T-helper 2 cell treated with Interferon-gamma antibody and Interleukin-4, amounts not matched to agents 5 μg/mL and 100 μg/mL, for 36 hours (primary cell): Measurements from ENCODE around the gene NEK4.

Experiments
- DNase-seq: peaks from one replicate; pipeline ENCODE4 v3.0.0; 2021; ENCODE audit warnings: low spot score
- H3K27ac Mint-ChIP-seq: one replicate; pipeline ENCODE4 v1.8.0; 2021; ENCODE audit warnings: mild to moderate bottlenecking, mixed read lengths
- H3K27me3 Mint-ChIP-seq: one replicate; pipeline ENCODE4 v1.8.0; 2021; ENCODE audit warnings: low read depth, mixed read lengths
- H3K36me3 Mint-ChIP-seq: one replicate; pipeline ENCODE4 v1.8.0; 2021; ENCODE audit warnings: low read depth, mixed read lengths
- H3K4me1 Mint-ChIP-seq: one replicate; pipeline ENCODE4 v1.8.0; 2021; ENCODE audit warnings: low read depth, mixed read lengths
- H3K4me3 Mint-ChIP-seq: one replicate; pipeline ENCODE4 v1.8.0; 2022; ENCODE audit warnings: mild to moderate bottlenecking, moderate library complexity, mixed read lengths
- H3K9me3 Mint-ChIP-seq: one replicate; pipeline ENCODE4 v1.8.0; 2021; ENCODE audit warnings: mixed read lengths

Gene NEK4

GRCh38 chr3:52696830-52697631, 73.7 kb downstream of the NEK4 start:
- H3K27ac Mint-ChIP-seq: no peak overlapping the region
- H3K9me3 Mint-ChIP-seq: no peaks in the 10 kb centered on the region
- no peak for DNase-seq
- no peaks in the 10 kb centered on the region for H3K4me1 Mint-ChIP-seq
- no peak overlapping the region for H3K4me3 Mint-ChIP-seq
- H3K36me3 Mint-ChIP-seq: peaks cover 47% of the 10 kb centered on the region
- H3K27me3 Mint-ChIP-seq: no peaks in the 10 kb centered on the region

- no peaks in the 10 kb centered on the region for H3K27me3 Mint-ChIP-seq
- H3K4me1 Mint-ChIP-seq: no peaks in the 10 kb centered on the region
- no peak overlapping the region for H3K27ac Mint-ChIP-seq
- H3K4me3 Mint-ChIP-seq: no peak overlapping the region
- no peaks in the 10 kb centered on the region for H3K9me3 Mint-ChIP-seq
- no peak for DNase-seq
- peaks cover 52% of the 10 kb centered on the region for H3K36me3 Mint-ChIP-seq
Observed at GRCh38 chr3:52695798-52696671, 74.7 kb downstream of the NEK4 start.

- Mint-ChIP-seq H3K4me1 (peaks cover 5% of the 10 kb centered on the region), H3K27ac (no peak overlapping the region), H3K27me3 (no peaks in the 10 kb centered on the region), H3K36me3 (peaks cover 58% of the 10 kb centered on the region), H3K9me3 (no peaks in the 10 kb centered on the region), H3K4me3 (no peak overlapping the region)
- DNase-seq: no peak
Observed at GRCh38 chr3:52694528-52695189, 76.1 kb downstream of the NEK4 start.

- Mint-ChIP-seq H3K9me3 (no peaks in the 10 kb centered on the region), H3K4me3 (no peak overlapping the region), H3K36me3 (peaks cover 73% of the 10 kb centered on the region), H3K27ac (no peak overlapping the region), H3K27me3 (no peaks in the 10 kb centered on the region), H3K4me1 (peaks cover 8% of the 10 kb centered on the region)
- no peak for DNase-seq
Observed at GRCh38 chr3:52693071-52693470, 77.7 kb downstream of the NEK4 start.

GRCh38 chr3:52690560-52690959, 80.2 kb downstream of the NEK4 start:
- Mint-ChIP-seq H3K9me3 (no peaks in the 10 kb centered on the region), H3K36me3 (peaks cover 83% of the 10 kb centered on the region), H3K27ac (no peak overlapping the region), H3K4me1 (peaks cover 17% of the 10 kb centered on the region), H3K4me3 (no peak overlapping the region), H3K27me3 (no peaks in the 10 kb centered on the region)
- DNase-seq: no peak

- Mint-ChIP-seq H3K27ac (no peak overlapping the region), H3K27me3 (no peaks in the 10 kb centered on the region), H3K4me1 (peaks cover 23% of the 10 kb centered on the region), H3K4me3 (no peak overlapping the region), H3K9me3 (no peaks in the 10 kb centered on the region), H3K36me3 (peaks cover 73% of the 10 kb centered on the region)
- DNase-seq: no peak
Observed at GRCh38 chr3:52689151-52689550, 81.6 kb downstream of the NEK4 start.

- Mint-ChIP-seq H3K4me1 (peaks cover 29% of the 10 kb centered on the region), H3K4me3 (peak overlapping the region; percentile 54), H3K27me3 (no peaks in the 10 kb centered on the region), H3K36me3 (peaks cover 68% of the 10 kb centered on the region), H3K27ac (no peak overlapping the region), H3K9me3 (no peaks in the 10 kb centered on the region)
- no peak for DNase-seq
Observed at GRCh38 chr3:52688266-52688665, 82.5 kb downstream of the NEK4 start.

GRCh38 chr3:52685709-52686691, 84.7 kb downstream of the NEK4 start, which contains the start of the genes GNL3 and PBRM1:
Gene GNL3, plus strand, starts transcription at chr3:52686032. Its CDS starts 61 bp downstream, at chr3:52686093.
Gene PBRM1, minus strand, starts transcription at chr3:52685913.
- H3K9me3 Mint-ChIP-seq: no peaks in the 10 kb centered on the region
- H3K36me3 Mint-ChIP-seq: peaks cover 65% of the 10 kb centered on the region
- H3K4me3 Mint-ChIP-seq: peak within 1 kb of the TSS; percentile 97
- DNase-seq: peak; percentile 94
- H3K27me3 Mint-ChIP-seq: no peaks in the 10 kb centered on the region
- peak within 1 kb of the TSS; percentile 97 for H3K27ac Mint-ChIP-seq
- H3K4me1 Mint-ChIP-seq: peaks cover 43% of the 10 kb centered on the region

- Mint-ChIP-seq H3K9me3 (no peaks in the 10 kb centered on the region), H3K4me1 (peaks cover 39% of the 10 kb centered on the region), H3K27me3 (no peaks in the 10 kb centered on the region), H3K36me3 (peaks cover 64% of the 10 kb centered on the region), H3K4me3 (peak overlapping the region; percentile 87), H3K27ac (peak overlapping the region; percentile 94)
- DNase-seq: peak; percentile 88
Observed at GRCh38 chr3:52685285-52685708, 85.4 kb downstream of the NEK4 start.

- no peaks in the 10 kb centered on the region for H3K27me3 Mint-ChIP-seq
- H3K36me3 Mint-ChIP-seq: peaks cover 65% of the 10 kb centered on the region
- peak overlapping the region; percentile 94 for H3K27ac Mint-ChIP-seq
- H3K4me3 Mint-ChIP-seq: peak overlapping the region; percentile 87
- H3K4me1 Mint-ChIP-seq: peaks cover 41% of the 10 kb centered on the region
- DNase-seq: no peak
- no peaks in the 10 kb centered on the region for H3K9me3 Mint-ChIP-seq
Observed at GRCh38 chr3:52684184-52684583, 86.6 kb downstream of the NEK4 start.

- peak overlapping the region; percentile 55 for H3K27ac Mint-ChIP-seq
- H3K36me3 Mint-ChIP-seq: peaks cover 64% of the 10 kb centered on the region
- no peak for DNase-seq
- peak overlapping the region; percentile 87 for H3K4me3 Mint-ChIP-seq
- H3K4me1 Mint-ChIP-seq: peaks cover 44% of the 10 kb centered on the region
- H3K27me3 Mint-ChIP-seq: no peaks in the 10 kb centered on the region
- no peaks in the 10 kb centered on the region for H3K9me3 Mint-ChIP-seq
Observed at GRCh38 chr3:52683611-52684010, 87.1 kb downstream of the NEK4 start.

- Mint-ChIP-seq H3K4me1 (peaks cover 37% of the 10 kb centered on the region), H3K27ac (peak overlapping the region; percentile 27), H3K36me3 (peaks cover 59% of the 10 kb centered on the region), H3K9me3 (no peaks in the 10 kb centered on the region), H3K4me3 (no peak overlapping the region), H3K27me3 (no peaks in the 10 kb centered on the region)
- peak; percentile 58 for DNase-seq
Observed at GRCh38 chr3:52682016-52682415, 88.7 kb downstream of the NEK4 start.

GRCh38 chr3:52681596-52681995, 89.1 kb downstream of the NEK4 start:
- no peak overlapping the region for H3K4me3 Mint-ChIP-seq
- no peaks in the 10 kb centered on the region for H3K27me3 Mint-ChIP-seq
- H3K9me3 Mint-ChIP-seq: no peaks in the 10 kb centered on the region
- no peak for DNase-seq
- H3K27ac Mint-ChIP-seq: peak overlapping the region; percentile 27
- peaks cover 32% of the 10 kb centered on the region for H3K4me1 Mint-ChIP-seq
- H3K36me3 Mint-ChIP-seq: peaks cover 59% of the 10 kb centered on the region
